Measurements from ENCODE around the gene ARFGAP3.

Gene ARFGAP3

DNA sequence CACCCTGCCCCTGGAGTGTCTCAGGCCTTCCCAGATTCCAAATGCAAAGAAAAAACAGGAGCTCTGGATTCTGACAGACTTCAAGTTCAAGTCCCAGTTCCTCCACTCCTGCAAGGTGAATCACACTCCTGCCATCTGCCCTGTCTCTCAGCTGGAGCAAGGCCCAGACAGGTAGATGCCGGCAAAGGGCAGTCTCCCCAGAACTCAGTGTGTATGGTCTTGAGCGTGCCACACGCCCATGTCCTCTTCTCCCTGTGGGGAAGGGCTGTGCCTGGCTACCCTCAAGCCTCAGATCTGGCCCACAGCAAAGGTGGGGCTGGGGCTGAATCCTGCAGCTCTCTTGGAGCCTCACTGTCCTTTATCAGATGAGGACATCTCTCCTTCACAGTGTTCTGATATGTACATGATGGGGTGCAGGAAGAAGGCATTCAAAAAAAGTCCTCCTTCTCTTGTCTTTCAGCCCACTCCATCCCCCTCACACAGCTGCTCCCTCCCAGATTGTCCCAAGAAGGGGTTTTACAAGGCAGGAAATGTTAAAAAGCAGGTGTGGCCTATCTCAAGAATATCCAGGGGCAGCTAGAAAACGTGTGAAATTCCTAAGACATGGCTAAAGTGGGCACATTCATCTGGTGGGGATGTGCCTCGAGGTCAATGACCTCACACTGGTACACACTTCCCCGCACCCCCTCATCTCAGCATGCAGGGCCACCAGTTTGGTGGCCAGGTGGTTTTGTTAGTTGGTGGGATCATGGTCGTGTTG is 27.7 kb upstream of the ARFGAP3 start:
- no peak for DNase-seq (ENCODE audit: low read depth)

DNA sequence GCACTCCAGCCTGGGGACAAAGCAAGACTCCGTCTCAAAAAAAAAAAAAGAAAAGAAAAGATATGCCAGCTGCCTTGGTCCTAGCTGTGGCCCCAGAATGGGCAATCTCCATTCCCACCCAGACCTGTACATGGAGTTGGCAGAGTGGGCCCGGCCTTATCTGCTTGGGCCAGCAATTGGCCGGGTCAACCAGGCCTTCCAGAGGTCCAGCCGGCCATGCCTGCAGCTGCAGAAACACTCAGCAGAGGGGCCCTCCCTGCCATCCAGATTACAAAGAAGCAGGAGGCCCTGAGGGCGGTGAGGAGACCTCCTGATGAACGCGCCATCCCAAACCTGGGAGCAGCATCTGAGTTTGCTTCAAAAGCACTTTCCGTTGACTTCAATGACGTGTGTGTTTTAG is 26.9 kb upstream of the ARFGAP3 start:
- DNase-seq (ENCODE audit: low read depth), result no peak

DNA sequence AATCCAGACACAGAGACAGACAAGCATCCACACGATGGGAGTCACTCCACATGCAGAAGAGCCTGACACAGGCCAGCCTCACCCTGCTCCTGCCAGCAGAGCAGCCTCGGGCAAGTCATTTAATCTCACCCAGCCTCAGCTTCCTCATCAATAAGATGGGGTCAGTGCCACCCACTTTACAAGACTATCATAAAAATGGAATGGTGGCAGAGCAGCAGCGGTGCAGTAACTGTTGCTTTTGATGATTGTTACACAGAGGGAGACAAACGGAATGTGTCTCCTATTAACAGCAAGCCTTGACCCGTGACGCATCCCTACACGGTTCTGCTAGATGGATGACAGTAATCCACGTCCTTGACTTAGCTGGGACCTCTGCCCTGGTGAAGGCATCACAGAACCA is 26.0 kb upstream of the ARFGAP3 start:
- DNase-seq (ENCODE audit: low read depth), result no peak

DNA sequence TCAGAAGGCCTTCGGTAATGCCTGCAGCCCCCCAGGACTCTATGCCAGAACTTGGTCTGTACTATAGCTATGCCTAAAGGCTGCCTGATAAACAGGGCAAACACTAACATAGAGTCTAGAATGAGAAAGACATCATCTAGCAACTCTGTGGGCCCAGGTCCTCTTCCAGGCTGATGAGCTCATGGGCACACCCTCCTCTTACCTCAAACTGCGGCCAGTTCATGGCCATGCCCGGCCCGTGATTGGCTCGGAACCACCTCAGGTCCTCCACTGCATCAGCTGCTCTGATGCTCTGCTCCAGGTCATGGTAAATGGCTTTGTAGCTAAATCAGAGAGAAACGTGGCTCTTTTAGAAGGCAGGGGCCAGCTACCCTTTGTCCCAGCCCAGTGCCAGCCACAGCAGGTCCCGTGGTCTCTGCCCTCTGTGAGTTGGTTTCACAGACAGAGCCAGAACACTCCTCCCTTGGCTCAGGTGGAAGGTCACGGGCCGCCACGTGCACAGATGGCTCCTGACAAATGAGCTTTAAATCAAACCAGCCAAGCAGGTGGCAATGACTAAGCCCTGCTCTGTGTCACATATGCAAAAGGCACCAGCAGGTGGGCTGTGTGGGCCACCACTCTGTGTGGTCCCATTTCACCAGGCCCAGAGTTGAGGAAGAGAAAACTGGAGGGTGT is 25.0 kb upstream of the ARFGAP3 start:
- DNase-seq (ENCODE audit: low read depth), result no peak

DNA sequence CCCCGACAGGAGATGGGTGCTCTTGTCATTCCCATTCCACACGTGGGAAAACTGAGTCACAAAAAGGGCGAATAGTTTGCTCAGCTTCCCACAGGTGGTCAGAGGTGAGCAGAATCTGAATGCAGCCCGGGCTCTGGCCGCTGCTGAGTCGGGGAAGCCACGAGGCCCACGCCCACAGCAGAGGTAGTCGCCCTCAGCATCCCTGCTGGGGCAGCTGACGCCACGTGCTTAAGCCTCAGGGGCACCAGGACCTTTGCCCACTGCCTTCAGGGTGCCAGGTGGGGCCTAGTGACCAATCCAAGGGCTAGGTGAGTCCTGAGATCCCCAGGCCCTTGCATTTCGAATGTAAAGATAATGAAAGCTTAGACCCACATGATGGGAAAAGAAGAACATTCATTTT is 24.2 kb upstream of the ARFGAP3 start:
- DNase-seq (ENCODE audit: low read depth), result no peak

DNA sequence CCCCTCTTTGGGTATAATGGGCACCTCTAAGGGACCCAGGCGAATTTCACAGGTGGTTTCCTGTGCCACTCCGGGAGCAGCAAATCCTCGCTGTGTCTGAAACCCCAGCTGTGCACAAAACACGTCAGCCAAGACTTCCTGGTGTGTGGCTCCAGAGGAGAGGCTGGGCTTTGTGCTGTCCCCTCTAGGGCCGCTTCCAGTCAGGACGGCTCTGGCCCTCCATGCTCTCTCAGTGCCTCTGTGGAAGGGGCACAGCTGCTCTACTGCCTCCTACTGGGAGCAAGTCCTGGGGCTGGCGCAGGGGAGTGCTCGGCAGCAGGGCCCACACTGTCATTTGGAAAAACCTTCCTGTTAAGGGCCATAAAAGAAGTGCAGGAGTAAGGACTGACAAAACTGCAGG is 23.7 kb upstream of the ARFGAP3 start:
- DNase-seq (ENCODE audit: low read depth), result no peak

DNA sequence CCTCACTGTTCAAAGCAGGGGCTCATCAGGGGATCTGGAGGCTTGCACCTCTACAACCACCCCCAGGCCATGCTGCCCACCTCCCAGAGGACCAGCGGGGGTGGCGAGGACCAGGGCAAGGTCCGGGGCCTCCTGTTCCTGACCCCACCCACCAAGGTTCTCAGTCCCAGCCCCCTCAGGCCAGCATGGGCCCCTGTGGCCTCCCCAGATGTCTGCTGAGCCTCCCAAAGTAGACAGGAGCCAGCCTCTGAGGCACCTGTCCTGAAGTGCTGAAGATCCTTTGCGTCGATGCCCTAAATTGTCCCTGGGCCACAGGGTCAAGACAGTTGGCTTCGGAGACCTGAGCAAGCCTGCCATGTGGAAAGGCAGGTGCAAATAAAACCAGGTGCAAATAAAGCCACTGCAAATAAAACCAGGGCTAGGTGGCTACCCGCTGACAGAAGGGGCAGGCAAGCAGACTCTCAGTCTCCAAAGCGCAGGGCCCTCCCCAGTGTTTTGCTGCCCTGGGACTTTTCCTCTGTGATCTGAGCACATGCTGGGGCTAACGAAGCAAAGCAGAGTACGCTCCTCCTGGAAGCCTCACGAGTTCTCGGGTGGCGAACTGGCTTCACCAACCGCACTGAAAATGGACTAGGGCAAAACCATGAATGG is 22.4 kb upstream of the ARFGAP3 start:
- DNase-seq (ENCODE audit: low read depth), result no peak

DNA sequence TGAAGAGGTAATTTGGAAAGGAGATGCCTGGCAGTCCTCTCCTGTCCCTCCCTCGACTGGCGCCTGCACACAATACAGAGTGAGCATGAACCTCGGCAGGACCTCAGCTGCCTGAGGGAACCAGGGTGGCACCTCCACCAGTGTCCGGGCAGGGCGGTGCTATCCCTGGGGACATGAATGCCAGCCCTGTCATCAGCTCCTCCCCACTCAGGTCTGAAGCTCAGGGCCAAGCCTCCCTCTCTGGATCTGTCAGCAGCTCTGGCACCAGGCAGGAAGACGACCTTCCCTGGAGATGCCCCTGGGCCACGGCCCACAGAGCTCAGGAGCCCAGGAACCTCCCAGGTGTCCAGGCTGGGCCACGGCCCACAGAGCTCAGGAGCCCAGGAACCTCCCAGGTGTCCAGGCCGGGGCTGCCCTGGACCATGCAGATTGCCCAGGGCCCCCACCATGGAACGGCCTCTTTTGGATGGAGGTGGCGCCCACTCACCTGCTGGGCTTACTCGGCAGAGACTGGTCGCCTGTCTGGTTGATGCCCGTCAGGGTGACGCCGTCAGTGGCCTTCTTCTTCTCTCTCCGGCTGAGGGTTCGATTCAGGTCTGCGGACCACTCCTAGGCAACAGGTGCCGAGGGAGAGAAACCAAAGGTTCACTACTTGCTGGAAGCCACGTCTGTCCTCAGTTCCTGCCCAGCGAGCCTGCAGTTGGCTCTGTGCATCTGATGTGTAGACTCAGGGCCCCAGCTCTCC is 21.7 kb upstream of the ARFGAP3 start:
- no peak for DNase-seq (ENCODE audit: low read depth)

DNA sequence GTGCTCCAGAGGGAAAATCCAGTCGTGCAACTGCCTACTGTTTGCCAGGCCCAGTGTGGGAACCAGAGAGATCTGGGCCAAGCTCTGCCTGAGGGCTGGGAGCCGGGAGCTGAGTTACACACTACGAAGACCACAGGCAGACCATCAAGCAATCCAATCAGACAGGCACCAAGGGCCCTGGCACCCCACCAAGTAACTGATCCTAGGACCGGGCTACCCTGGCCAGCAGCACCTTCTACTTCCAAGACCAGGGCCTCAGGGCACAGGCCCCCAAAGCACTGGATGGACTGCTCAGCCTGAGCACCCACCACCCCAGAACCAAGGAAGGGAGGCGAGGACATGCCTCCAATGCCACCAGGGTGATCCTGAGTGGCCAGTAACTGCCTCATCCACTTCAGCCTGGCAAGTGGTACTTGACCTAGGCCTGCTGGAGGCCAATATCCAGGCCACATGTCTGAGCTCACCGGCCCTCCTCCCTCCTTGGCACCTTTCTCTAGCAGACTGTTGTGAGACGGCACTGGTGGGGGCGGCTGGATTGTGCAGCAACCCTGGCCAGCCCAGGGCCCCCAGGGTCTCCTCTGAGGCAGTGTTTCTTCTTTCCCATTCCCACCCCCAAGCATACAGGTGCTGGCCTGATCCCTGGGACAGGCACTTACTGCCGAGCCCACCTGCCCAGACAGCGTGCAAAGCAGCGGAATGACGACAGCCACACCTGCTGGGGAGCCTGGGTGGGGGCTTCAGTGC is 20.7 kb upstream of the ARFGAP3 start:
- DNase-seq (ENCODE audit: low read depth), result no peak

DNA sequence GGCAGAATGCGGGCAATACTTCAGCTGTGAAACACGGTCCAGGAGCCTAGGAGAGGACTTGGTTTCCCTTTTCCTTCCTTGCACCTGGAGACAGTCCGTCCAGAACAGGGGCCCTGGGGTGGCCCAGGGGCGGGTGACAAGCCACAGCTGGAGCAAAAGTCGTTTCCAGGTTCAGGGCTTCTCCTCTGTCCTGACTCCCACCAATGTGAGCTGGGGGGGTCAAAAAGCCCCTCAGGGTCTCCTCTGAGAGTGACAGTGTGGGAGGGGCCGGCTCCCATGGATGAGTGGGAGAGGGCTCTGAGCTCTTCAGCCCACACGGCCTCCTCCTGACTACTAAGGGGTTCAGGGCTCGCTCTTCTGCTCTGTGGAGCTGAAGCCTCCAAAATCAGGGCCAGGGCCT is 20.1 kb upstream of the ARFGAP3 start:
- no peak for DNase-seq (ENCODE audit: low read depth)

DNA sequence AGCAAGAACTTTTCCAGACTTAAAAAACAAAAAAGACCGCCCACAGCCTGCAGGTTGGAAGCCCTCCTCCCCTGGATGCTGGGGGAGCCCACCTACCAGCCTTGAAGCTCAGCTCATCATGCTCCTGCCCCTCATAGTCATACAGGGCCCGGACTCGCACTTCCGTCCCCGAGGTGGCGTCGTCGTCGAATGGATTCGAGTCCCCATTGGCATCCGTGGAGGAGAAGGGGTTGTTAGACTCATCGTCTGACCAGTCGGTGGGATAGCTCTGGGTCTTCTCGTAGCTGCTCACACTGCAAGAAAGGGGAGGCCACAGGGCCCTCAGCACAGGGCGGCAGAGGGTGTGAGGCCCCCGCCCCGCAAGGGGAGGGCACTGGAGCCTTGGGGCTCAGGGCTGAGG is 19.0 kb upstream of the ARFGAP3 start:
- DNase-seq (ENCODE audit: low read depth), result no peak

DNA sequence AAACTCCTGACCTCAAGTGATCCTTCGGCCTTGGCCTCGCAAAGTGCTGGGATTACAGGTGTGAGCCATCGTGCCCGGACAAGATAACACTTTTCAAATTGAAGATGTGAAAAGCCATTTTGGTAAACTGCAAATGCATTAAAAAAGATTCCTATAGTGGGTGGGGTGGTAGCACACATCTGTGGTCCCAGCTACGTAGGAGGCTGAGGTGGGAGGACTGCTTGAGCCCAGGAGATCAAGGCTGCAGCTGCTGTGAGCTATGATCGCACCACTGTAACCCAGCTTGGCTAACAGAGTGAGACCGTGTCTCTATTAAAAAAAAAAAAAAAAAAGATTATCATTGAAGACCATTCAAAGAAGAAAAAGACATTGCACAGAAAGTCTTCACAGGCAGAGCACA is 16.9 kb upstream of the ARFGAP3 start:
- DNase-seq (ENCODE audit: low read depth), result no peak

DNA sequence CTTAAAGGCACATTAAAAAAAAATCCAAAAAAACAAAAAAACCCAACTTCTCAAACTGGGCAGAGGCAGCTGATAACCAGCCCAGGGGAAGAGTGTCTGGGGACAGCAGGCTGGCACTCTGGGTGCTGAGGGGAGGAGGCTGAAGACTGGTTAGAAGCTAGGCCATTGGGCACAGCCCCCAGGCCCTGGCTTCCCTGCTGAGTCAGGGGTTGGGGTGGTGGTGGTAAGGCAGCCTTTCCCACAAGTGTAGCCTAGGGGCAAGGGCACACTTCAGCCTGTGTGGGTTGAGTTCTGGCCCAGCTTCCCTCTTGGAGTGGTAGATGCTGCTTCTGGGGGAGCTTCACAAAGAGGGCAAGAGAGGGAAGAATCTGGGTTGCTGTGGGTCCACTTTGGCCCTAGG is 16.3 kb upstream of the ARFGAP3 start:
- DNase-seq (ENCODE audit: low read depth), result no peak

DNA sequence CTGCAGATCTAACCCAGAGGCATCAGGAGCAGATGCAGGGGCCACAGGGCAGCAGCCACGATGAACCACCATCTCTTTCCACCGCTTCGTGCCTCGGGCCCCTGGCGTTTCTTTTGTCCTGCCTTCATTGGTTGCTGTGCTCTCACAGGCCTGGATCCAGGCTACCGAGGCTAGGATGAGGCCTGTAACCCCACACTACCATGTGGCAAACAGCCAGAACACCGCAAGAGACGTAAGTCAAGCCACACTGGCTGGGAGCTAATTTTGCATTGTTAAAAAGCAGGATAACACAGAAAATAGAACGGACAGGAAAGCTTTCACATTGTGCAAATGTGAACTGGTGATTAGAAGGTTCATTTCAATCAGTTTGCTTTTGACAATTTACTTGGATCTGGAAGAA is 15.7 kb upstream of the ARFGAP3 start:
- no peak for DNase-seq (ENCODE audit: low read depth)

DNA sequence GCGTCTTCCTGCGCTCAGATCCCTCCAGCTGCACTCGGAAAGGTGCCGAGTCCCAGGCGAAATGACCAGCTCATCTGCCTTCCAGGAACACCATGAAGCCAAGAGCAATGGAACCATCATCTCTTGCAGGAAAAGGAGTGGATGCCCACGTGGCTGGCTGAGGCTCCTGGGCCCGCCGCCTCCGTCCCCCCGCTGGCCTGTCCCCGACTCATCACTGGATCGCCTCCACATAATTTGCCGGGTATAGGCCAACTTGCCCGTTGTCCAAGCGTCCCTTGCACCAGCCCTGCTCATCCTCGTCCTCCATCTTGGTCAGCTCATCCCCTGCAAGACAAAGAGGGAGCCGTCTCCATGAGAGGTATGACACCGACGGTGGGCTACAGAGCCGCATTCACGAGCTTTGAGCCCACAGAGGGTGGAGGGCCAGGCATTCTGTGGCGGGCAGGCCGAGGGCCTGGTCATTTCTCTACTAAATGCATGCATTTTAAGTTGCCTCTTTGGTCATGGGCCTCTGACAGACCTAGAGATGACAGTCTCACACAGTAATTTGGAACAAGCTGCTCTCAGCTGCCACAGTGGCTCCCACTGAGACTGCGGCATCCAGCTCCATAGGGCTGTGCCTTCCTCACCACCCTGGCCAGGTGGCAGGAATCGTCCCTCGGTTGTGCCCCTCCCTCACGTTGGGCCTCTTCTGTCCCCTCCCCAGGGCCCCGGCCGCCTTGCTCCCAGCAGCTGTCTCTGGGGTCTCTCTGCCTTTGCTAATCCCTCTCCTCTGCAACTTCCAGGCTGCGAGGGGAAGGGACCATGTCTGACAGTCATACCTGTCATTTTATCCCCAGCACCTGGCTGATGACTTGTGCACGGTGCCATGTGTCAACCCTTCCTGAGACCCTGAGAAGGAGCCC is 14.3 kb upstream of the ARFGAP3 start:
- no peak for DNase-seq (ENCODE audit: low read depth)

DNA sequence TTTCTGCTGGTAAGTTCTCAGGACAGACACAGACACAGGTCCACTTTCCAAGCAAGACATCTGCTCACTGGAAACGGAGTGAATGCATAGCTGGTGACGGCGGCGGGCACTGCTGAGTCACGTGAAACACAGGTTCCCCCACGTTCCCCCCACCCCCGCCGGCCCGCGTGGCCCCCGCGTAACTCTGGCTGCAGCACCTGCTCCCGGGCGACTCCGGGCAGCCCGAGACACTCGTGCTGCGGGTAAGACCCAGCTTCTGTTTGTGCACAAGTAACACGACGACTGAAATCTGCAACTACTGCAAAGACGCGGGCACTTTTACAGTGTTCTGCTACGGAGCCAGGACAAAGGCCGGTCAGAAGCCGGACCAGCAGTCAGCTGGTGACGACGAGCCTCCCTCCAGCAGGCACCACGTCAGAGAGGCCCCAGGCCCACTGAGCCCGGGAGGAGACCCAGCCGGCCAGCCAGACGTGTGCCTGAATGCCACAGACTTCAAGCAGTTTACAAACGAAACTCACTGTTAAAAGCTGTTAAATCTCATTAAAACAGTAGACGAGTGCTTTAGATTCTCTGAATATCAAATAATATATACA is 12.9 kb upstream of the ARFGAP3 start:
- no peak for DNase-seq (ENCODE audit: low read depth)

DNA sequence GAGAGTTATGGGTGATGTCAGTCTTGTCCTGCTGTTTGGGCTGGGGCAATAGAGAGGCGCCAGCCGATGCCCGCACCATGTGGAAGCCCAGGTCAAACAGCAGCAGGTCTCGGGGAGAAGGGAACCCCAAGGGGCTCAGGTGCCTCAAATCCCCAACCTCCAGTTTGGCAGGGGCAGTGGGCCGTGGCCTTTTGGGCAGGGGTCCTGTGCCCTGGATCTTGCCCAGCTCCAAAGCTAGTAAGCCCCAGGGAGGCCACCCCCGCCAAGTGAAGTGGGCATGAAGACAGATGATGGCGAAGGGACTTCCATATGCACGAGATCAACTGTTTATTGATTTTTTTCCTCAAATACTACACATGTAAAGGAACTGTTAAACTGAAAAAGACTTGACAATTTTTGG is 12.4 kb upstream of the ARFGAP3 start:
- no peak for DNase-seq (ENCODE audit: low read depth)

DNA sequence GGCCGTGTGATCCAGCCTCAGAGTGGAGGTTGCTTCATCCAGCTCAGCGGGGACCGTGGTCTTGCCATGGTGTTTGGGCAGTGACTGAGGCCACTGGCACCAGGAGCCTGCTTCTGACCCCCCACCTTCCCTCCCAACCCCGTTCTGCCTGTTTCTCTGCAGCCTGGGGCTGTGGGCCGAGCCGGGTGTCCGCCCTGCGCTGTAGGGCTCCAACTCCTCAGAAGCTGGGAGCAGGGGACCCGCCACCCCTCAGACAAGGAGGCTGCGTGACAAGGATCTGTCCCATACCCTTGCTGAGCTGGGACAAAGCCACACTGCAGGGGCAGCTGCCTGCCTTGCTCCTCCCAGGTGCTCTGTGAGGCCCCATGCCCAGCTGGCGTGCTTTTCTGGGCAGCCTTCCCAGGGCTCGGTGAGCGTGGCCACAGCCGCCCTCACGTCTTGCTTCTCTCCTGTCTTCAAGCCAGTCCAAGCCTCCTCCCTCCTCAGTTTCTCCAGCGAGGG is 11.7 kb upstream of the ARFGAP3 start:
- no peak for DNase-seq (ENCODE audit: low read depth)

DNA sequence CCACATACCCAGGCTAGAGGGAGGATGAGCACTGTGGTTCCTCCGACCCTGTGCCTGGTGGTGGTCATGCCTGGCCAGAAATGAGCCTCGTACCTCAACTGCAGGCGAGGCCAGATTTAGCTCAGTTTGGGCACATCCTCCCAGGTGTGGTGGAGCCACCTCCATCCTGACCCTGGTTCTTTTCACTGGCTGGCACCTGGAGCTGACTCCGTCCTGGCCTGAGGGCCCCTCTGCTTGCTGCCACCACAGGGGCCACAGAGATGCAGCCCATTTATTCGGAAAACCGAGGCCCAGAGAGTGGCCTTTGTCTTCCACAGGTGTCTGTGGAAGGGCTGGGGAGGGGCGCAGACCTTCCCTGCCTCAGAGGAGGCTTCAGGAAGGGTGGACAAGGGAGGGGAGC is 9.0 kb upstream of the ARFGAP3 start:
- no peak for DNase-seq (ENCODE audit: low read depth)

DNA sequence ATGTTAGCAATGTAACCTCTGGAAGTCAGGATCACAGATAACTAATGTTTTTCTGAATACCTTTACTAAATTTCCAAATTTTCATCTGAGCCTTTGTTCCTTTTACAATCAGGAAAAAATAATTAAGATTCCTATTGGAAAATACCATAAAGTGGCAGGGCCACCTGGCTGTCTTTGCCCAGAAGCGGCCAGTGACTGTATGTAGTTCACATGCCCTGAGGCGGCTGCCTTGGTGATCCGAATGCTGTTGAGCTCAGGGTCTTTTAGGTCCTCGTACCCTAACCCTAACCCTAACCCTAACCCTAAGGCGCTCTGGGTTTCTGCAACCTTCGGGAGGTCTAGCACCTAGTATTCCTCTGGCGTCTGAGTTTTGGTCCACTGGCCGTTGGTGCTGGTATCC is 8.5 kb upstream of the ARFGAP3 start:
- no peak for DNase-seq (ENCODE audit: low read depth)

All from stimulated activated CD8-positive, alpha-beta memory T cell treated with anti-CD3 and anti-CD28 coated beads, Interleukin-15, amount 100 ng/mL, for 1 hour (primary cell).